ENCODE data around the gene BTC.
"Not testable (repeated sequence)": the region's sequence is repeated elsewhere in the genome, so short reads cannot be mapped to it uniquely, and the experiment has no call there.

Gene BTC

DNA sequence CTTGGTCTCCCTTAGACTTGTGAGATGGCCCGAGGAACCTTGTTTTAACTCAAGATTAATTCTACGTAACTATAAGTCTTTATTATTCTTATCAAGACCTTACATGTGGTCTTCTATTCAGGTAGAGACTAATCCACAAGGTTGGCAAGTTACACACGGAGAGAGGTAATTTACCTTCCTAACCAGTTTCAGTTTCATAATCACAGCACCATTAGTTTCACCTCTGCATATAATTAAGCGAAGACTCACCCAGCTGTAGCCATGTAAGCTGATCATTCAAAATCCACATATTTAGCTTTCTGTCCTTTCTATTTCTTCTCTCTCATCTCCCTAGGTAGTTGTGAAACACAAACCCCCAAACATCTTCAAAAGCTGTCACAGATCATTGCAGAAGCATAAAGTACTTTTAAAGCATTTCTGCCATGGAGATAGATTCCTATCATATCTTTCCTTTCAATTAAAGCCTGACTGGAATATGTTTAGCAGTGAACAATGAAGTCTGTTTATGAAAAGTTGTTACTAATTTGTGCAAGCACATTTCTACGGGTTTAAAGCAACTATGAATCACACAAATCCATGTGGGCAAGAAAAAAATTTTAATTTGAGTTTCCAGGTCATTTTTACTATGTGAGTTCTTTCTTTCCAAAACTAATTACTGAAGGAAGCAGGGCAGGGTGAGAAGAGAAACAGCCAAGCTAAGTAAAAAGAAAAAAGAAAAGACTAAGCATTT lies 78.5 kb downstream of the BTC start:
- TF ChIP-seq, protein P1, sequence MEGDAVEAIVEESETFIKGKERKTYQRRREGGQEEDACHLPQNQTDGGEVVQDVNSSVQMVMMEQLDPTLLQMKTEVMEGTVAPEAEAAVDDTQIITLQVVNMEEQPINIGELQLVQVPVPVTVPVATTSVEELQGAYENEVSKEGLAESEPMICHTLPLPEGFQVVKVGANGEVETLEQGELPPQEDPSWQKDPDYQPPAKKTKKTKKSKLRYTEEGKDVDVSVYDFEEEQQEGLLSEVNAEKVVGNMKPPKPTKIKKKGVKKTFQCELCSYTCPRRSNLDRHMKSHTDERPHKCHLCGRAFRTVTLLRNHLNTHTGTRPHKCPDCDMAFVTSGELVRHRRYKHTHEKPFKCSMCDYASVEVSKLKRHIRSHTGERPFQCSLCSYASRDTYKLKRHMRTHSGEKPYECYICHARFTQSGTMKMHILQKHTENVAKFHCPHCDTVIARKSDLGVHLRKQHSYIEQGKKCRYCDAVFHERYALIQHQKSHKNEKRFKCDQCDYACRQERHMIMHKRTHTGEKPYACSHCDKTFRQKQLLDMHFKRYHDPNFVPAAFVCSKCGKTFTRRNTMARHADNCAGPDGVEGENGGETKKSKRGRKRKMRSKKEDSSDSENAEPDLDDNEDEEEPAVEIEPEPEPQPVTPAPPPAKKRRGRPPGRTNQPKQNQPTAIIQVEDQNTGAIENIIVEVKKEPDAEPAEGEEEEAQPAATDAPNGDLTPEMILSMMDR (IDR thresholded peaks at IDR 0.05; ENCODE audit: unreplicated experiment in 3 of 3), result no peak
- Mint-ChIP-seq H3K27me3 (ENCODE audit: low read depth) (no peaks in the 10 kb centered on the region), H3K36me3 (ENCODE audit: low read depth) (peaks cover 13% of the 10 kb centered on the region), H3K9me3 (peaks cover 24% of the 10 kb centered on the region), H3K4me3 (no peak overlapping the region), H3K4me1 (peaks cover 7% of the 10 kb centered on the region), H3K27ac (peak overlapping the region; percentile 41 to 90 (median 64))

GRCh38 chr4:74714611-74715130 lies 79.7 kb downstream of the BTC start:
- Mint-ChIP-seq H3K27ac (peak overlapping the region; percentile 41 to 90 (median 64)), H3K27me3 (ENCODE audit: low read depth) (no peaks in the 10 kb centered on the region), H3K9me3 (peaks cover 32% of the 10 kb centered on the region), H3K4me1 (peaks cover 7% of the 10 kb centered on the region), H3K4me3 (no peak overlapping the region), H3K36me3 (ENCODE audit: low read depth) (peaks cover 14% of the 10 kb centered on the region)
- TF ChIP-seq, protein P1 (IDR thresholded peaks at IDR 0.05; ENCODE audit: unreplicated experiment in 3 of 3), result no peak

DNA sequence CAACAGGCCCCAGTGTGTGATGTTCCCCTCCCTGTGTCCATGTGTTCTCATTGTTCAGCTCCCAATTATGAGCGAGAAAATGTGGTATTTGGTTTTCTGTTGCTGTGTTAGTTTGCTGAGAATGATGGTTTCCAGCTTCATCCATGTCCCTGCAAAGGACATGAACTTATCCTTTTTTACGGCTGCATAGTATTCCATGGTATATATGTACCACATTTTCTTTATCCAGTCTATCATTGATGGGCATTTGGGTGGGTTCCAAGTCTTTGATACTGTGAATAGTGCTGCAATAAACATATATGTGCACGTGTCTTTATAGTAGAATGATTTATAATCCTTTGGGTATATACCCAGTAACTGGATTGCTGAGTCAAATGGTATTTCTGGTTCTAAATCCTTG lies 86.2 kb downstream of the BTC start:
- not testable (repeated sequence) for H3K27me3 Mint-ChIP-seq (ENCODE audit: low read depth); H3K4me1 Mint-ChIP-seq; H3K4me3 Mint-ChIP-seq; H3K27ac Mint-ChIP-seq
- peaks cover 17% of the 10 kb centered on the region for H3K36me3 Mint-ChIP-seq (ENCODE audit: low read depth)
- peaks cover 36% of the 10 kb centered on the region for H3K9me3 Mint-ChIP-seq

All from nephron (organoid).